Gastrocnemius medialis (tissue), 4 donors: ENCODE measurements around the gene LDAH. TPM values are rescaled to one million over a fixed set of nuclear protein-coding genes. Genes with fewer than 3 reads are reported as not detected.

Experiments
- ATAC-seq, 2 donors: fragments of 150-250 bp; one replicate each; pipeline ENCODE4 v1.9.1; 2016
- DNase-seq, 2 donors: peaks; one replicate each; pipeline ENCODE4 v3.0.0-alpha.2; 2019
- H3K27ac ChIP-seq, 4 donors: fragments of 200-600 bp; sonication (generic); 1 replicate in 1 of 4; 2 replicates in 3 of 4; pipeline ENCODE4 v1.5.1; 2016 to 2018; ENCODE audit warnings: mild to moderate bottlenecking in 2 of 4, moderate library complexity in 1 of 4
- H3K27me3 ChIP-seq, 3 donors: fragments of 200-600 bp; sonication (generic) in 2 of 3; 1 replicate in 1 of 3; 2 replicates in 2 of 3; pipeline versions ENCODE4 v1.5.1 to v1.6.0; 2016 to 2019; ENCODE audit warnings: mild to moderate bottlenecking in 1 of 3, moderate library complexity in 1 of 3
- H3K36me3 ChIP-seq, 2 donors: fragments of 200-600 bp; sonication (generic) in 1 of 2; one replicate each; pipeline ENCODE4 v1.5.1; 2017 to 2018
- H3K4me1 ChIP-seq, 2 donors: fragments of 200-600 bp; sonication (generic) in 1 of 2; one replicate each; pipeline ENCODE4 v1.5.1; 2016 to 2017; ENCODE audit warnings: mild to moderate bottlenecking in 2 of 2
- H3K4me3 ChIP-seq, 4 donors: fragments of 200-600 bp; sonication (generic) in 3 of 4; 1 replicate in 1 of 4; 2 replicates in 3 of 4; pipeline ENCODE4 v1.5.1; 2016 to 2019; ENCODE audit warnings: mild to moderate bottlenecking in 2 of 4
- H3K9me3 ChIP-seq, 3 donors: fragments of 200-600 bp; sonication (generic) in 2 of 3; 1 replicate in 1 of 3; 2 replicates in 2 of 3; pipeline ENCODE4 v1.5.1; 2016 to 2019
- POLR2A ChIP-seq, 2 donors: fragments of 450-650 bp; IDR thresholded peaks; one replicate each; pipeline ENCODE4 v1.6.1; 2017; ENCODE audit warnings: antibody characterized with exemption in 2 of 2, mild to moderate bottlenecking in 2 of 2, moderate library complexity in 2 of 2
- in situ Hi-C, 4 donors: fragments of 200-750 bp; cut with MboI; loops; one replicate each; pipeline versions ENCODE4 v1.15.0 to v1.8.0; 2017; ENCODE audit warnings: low sequenced_read_pairs in 4 of 4
- intact Hi-C: fragments of 100-400 bp; cut with DNase I; formaldehyde crosslinking; loops from one replicate; pipeline ENCODE4 v1.15.1; 2023; ENCODE audit warnings: low total_unique reads
- total RNA-seq, 4 donors: library from RNA; depleted of rRNA; stranded (reverse); fragments of >200 nt; gene quantifications; one replicate each; pipeline versions ENCODE4 v1.1.0 to v1.2.3, GENCODE V29; 2016
- TF ChIP-seq, protein P1 (sequence below), 5 experiments: fragments of 450-650 bp in 3 of 5; fragments of 200-600 bp in 2 of 5; sonication (generic) in 2 of 5; IDR thresholded peaks in 4 of 5; conservative IDR thresholded peaks in 1 of 5; 1 replicate in 4 of 5; 2 replicates in 1 of 5; pipeline ENCODE4 v1.5.1; 2016 to 2019; ENCODE audit warnings: antibody characterized with exemption in 5 of 5, mild to moderate bottlenecking in 3 of 5, moderate library complexity in 3 of 5

Gene LDAH
- total RNA-seq, 4 donors from 2014 or later = 0.97 to 2.2 (median 1.4) TPM

DNA sequence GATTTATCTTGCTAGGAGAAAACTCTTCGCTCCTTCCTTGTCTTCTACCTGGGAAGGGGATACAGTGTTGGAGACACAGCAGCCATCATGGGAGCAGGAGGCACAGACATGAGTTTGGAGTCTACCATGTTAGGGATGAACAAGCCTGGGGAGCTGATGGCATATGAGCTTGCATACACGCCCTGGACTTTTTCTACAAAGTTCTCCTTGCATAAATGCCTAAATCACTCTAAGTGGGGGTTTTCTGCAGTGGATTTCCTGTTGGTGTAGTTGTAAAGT lies 168.4 kb downstream of the LDAH start:
- no peak for DNase-seq
- intact Hi-C loops = loop anchor here (5.0 kb wide), 2 partner anchors 383 to 602 kb away; partner anchors contain the start of gene LAPTM4A

DNA sequence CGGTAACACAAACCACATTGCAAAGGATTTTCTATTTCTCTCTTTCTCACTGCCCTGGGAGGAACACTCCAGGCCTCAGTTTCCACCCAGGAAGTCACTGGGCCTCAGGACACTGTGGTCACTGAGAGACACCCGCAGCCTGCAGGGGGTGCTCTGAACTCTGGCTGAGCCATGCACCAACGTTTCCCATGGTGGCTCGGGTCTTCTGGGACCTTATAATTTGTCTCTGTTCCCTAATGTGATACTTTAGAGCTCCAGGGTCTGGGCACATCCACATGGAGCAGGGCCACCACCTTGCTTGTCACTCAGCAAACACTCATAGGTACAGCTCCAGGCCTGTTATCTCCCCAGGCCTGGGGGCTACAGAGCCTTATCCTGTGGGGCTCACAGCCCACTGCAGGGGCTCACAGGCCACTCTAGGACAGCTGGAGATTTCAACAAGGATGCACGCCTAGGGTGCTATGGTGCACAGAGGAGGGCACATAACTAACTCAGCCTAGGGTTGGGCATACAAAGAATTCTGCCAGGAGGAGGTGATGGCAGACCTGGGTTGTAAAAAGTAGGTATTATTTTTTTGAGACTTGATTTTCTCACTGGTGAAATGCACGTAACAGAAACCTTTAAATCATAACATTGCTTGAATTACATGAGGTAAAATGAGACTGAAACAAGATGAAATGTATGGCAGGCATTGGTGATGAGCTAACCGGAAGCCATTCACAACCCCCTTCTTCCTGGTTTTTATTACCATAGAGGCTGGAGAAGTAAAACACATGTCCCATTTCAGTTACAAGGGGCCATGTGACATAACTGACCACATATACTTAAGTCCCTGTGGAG lies 169.0 kb downstream of the LDAH start:
- H3K27ac ChIP-seq = no peak overlapping the region
- TF ChIP-seq, protein P1, sequence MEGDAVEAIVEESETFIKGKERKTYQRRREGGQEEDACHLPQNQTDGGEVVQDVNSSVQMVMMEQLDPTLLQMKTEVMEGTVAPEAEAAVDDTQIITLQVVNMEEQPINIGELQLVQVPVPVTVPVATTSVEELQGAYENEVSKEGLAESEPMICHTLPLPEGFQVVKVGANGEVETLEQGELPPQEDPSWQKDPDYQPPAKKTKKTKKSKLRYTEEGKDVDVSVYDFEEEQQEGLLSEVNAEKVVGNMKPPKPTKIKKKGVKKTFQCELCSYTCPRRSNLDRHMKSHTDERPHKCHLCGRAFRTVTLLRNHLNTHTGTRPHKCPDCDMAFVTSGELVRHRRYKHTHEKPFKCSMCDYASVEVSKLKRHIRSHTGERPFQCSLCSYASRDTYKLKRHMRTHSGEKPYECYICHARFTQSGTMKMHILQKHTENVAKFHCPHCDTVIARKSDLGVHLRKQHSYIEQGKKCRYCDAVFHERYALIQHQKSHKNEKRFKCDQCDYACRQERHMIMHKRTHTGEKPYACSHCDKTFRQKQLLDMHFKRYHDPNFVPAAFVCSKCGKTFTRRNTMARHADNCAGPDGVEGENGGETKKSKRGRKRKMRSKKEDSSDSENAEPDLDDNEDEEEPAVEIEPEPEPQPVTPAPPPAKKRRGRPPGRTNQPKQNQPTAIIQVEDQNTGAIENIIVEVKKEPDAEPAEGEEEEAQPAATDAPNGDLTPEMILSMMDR (IDR thresholded peaks at IDR 0.05 in 4 of 5, conservative IDR thresholded peaks at IDR 0.05 in 1 of 5) = no peak
- no peak for TF ChIP-seq POLR2A (IDR thresholded peaks at IDR 0.05)
- H3K4me3 ChIP-seq = no peak overlapping the region
- H3K9me3 ChIP-seq = no peaks in the 10 kb centered on the region
- intact Hi-C loops = loop anchor here (5.0 kb wide), 2 partner anchors 383 to 602 kb away; partner anchors contain the start of gene LAPTM4A
- H3K4me1 ChIP-seq = peaks cover 15 to 18% of the 10 kb centered on the region in 2 donors
- in situ Hi-C loops = loop anchor here in 1 of 4 donors (25.0 kb wide), 1 partner anchor 458 kb away; the partner anchor contains the start of gene TDRD15
- no peaks in the 10 kb centered on the region for H3K36me3 ChIP-seq
- DNase-seq = no peak
- ATAC-seq = no peak
- H3K27me3 ChIP-seq = no peaks in the 10 kb centered on the region

More for the DNA sequence above, 168.4 kb downstream of the LDAH start:
- Histone ChIP-seq H3K9me3 (no peaks in the 10 kb centered on the region), H3K4me3 (no peak overlapping the region), H3K4me1 (peaks cover 13 to 17% of the 10 kb centered on the region in 2 donors), H3K27me3 (no peaks in the 10 kb centered on the region), H3K36me3 (no peaks in the 10 kb centered on the region), H3K27ac (no peak overlapping the region)
- in situ Hi-C loops = loop anchor here in 1 of 4 donors (25.0 kb wide), 1 partner anchor 458 kb away; the partner anchor contains the start of gene TDRD15
- no peak for ATAC-seq
- no peak for TF ChIP-seq POLR2A (IDR thresholded peaks at IDR 0.05)
- TF ChIP-seq, protein P1 (IDR thresholded peaks at IDR 0.05 in 4 of 5, conservative IDR thresholded peaks at IDR 0.05 in 1 of 5) = no peak

DNA sequence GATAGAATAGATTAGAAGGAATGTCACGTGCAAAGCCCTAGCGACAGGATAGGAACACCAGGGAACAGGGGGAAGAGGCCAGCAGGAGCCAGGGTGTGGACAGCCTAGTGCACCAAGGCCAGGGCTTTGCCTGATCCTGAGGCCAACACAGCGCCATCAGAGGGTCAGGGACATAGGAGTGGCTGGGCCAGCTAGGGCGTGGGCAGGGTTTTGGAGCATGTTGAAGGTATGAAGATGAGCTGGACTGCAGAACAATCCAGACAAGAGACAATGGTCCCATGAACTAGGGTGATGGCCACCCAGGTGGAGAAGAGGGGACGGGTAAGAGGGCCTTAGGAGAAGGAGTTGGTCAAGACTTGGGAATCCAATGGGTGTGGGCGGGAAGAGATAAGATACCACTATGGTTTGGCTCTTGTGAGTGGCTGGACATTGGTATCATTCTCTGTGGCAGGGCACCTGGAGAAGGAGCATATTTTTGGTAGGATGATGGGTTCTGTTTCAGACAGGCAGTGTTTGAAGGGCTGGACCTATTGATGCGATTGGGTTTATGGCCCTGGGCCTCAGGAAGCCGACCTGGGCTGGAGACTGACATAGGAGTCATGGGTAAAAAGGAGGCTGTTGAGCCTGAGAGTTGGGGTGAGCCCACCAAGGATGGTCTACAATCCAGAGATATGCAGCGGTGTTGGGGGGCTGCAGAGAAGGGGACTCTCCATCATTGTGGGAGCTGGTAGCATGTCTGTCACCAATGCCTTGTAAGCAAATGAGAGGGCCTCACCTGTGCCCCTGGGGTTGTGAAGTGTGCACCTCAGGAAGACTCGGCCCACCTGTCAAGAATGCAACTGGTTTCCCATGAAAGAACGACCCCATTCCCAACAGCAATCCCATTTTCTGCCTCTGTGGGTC lies 170.0 kb downstream of the LDAH start:
- Histone ChIP-seq H3K4me3 (no peak overlapping the region), H3K27me3 (no peaks in the 10 kb centered on the region), H3K4me1 (peaks cover 15 to 18% of the 10 kb centered on the region in 2 donors), H3K27ac (no peak overlapping the region), H3K36me3 (no peaks in the 10 kb centered on the region), H3K9me3 (no peaks in the 10 kb centered on the region)
- TF ChIP-seq, protein P1 (IDR thresholded peaks at IDR 0.05 in 4 of 5, conservative IDR thresholded peaks at IDR 0.05 in 1 of 5) = no peak
- no peak for TF ChIP-seq POLR2A (IDR thresholded peaks at IDR 0.05)
- DNase-seq (no peak), ATAC-seq (no peak)
- intact Hi-C loops (loop anchor here (5.0 kb wide), 2 partner anchors 384 to 601 kb away; partner anchors contain the start of gene LAPTM4A), in situ Hi-C loops (loop anchor here in 1 of 4 donors (25.0 kb wide), 1 partner anchor 459 kb away; the partner anchor contains the start of gene TDRD15)

DNA sequence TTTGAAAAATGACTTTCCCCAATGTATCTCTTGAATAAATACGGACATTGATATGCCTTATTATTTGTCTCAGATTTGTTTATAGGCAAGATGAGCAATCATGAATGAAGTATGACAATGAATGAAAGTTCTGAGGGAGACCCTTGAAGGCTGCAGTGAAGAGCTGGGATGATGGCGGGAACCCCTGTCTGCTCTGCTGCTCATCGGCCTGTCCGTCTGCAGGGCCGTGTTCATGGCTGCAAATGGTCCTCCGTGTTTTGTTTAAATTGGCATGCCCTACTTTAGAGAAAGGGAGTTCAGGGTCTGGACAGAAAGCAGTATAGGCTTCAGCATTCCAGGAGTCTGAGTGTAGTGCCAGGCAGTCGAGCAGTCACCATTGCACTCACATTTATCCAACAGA lies 170.8 kb downstream of the LDAH start:
- Histone ChIP-seq H3K9me3 (no peaks in the 10 kb centered on the region), H3K27ac (no peak overlapping the region), H3K4me1 (peaks cover 15 to 18% of the 10 kb centered on the region in 2 donors), H3K36me3 (no peaks in the 10 kb centered on the region), H3K4me3 (no peak overlapping the region), H3K27me3 (no peaks in the 10 kb centered on the region)
- TF ChIP-seq POLR2A (IDR thresholded peaks at IDR 0.05) = no peak
- TF ChIP-seq, protein P1 (IDR thresholded peaks at IDR 0.05 in 4 of 5, conservative IDR thresholded peaks at IDR 0.05 in 1 of 5) = no peak
- ATAC-seq = no peak
- no peak for DNase-seq
- in situ Hi-C loops (loop anchor here in 1 of 4 donors (25.0 kb wide), 1 partner anchor 460 kb away; the partner anchor contains the start of gene TDRD15), intact Hi-C loops (loop anchor here (5.0 kb wide), 2 partner anchors 385 to 600 kb away; partner anchors contain the start of gene LAPTM4A)
